H1 (cell line): Measurements from ENCODE around the gene BCAS4. TPM values are rescaled to one million over a fixed set of nuclear protein-coding genes. Genes with fewer than 3 reads are reported as not detected.

ENCODE experiments used
- CTCF ChIA-PET: fragments of 300-600 bp; sonication (Branson Sonifier 250); formaldehyde crosslinking; loops from one replicate; lab custom pipeline; 2021; ENCODE audit not compliant: partially characterized antibody; lab: Charles Lee
- POLR2A ChIA-PET: fragments of 300-600 bp; sonication (Branson Sonifier 250); formaldehyde crosslinking; loops from one replicate; lab custom pipeline; 2021; ENCODE audit warnings: inconsistent platforms; ENCODE audit not compliant: partially characterized antibody; lab: Charles Lee
- DNase-seq, 2 experiments: peaks; one replicate each; pipeline versions ENCODE4 v3.0.0 to v3.0.0-alpha.2; 2010 to 2022; ENCODE audit warnings: low spot score in 2 of 2, low read depth in 1 of 2, mixed read lengths in 1 of 2
- FAIRE-seq: peaks from 2 replicates; lab custom pipeline; 2011; peaks lifted over from hg19 to GRCh38; lab: Jason Lieb, UNC
- H2AFZ ChIP-seq: 2 replicates; pipeline ENCODE4 v1.8.1; 2012; ENCODE audit warnings: low read length, inconsistent platforms
- H2AK5ac ChIP-seq: 2 replicates; pipeline ENCODE4 v1.6.1; 2013; ENCODE audit warnings: low read depth, low read length
- H2BK120ac ChIP-seq: replicated peaks from 2 replicates; pipeline ENCODE3; 2013; ENCODE audit warnings: low read depth, low read length, inconsistent platforms
- H2BK12ac ChIP-seq: 2 replicates; pipeline ENCODE4 v1.6.1; 2013; ENCODE audit warnings: low read depth, low read length
- H2BK15ac ChIP-seq: 2 replicates; pipeline ENCODE4 v1.6.1; 2013; ENCODE audit warnings: low read length
- H2BK20ac ChIP-seq: 2 replicates; pipeline ENCODE4 v1.6.1; 2013; ENCODE audit warnings: low read length
- H2BK5ac ChIP-seq: 2 replicates; pipeline ENCODE4 v1.6.1; 2013; ENCODE audit warnings: low read depth, low read length
- H3K14ac ChIP-seq: 2 replicates; pipeline ENCODE4 v1.6.1; 2013; ENCODE audit warnings: inconsistent platforms; ENCODE audit not compliant: insufficient read length
- H3K18ac ChIP-seq: 2 replicates; pipeline ENCODE4 v1.6.1; 2013; ENCODE audit warnings: low read length; ENCODE audit errors: extremely low read depth
- H3K23ac ChIP-seq: 2 replicates; pipeline ENCODE4 v1.6.1; 2013; ENCODE audit warnings: inconsistent platforms; ENCODE audit not compliant: insufficient read length
- H3K23me2 ChIP-seq: 2 replicates; pipeline ENCODE4 v1.6.1; 2013; ENCODE audit warnings: low read depth, low read length
- H3K27ac ChIP-seq: 2 replicates; pipeline ENCODE4 v1.6.1; 2011; ENCODE audit warnings: low read depth, low read length, inconsistent platforms
- H3K27me3 ChIP-seq, 4 experiments: replicated peaks in 1 of 4; 1 replicate in 1 of 4; 2 replicates in 3 of 4; pipeline versions ENCODE4 v1.6.1 to v1.8.1; 2011 to 2013; ENCODE audit warnings: low read length in 3 of 4, mild to moderate bottlenecking in 3 of 4, inconsistent platforms in 2 of 4, mixed read lengths in 2 of 4, moderate library complexity in 1 of 4; ENCODE audit not compliant: control insufficient read depth in 3 of 4, insufficient read depth in 3 of 4; ENCODE audit errors: extremely low read depth in 1 of 4
- H3K36me3 ChIP-seq, 4 experiments: 2 replicates each; pipeline versions ENCODE4 v1.6.1 to v1.8.1; 2011 to 2013; ENCODE audit warnings: mild to moderate bottlenecking in 4 of 4, low read length in 3 of 4, moderate library complexity in 2 of 4, control low read depth in 1 of 4, inconsistent platforms in 1 of 4; ENCODE audit not compliant: insufficient read depth in 4 of 4, control insufficient read depth in 2 of 4
- H3K4ac ChIP-seq: replicated peaks from 2 replicates; pipeline ENCODE3; 2013; ENCODE audit warnings: low read length, low read depth, mixed read lengths, inconsistent platforms; ENCODE audit not compliant: insufficient read length
- H3K4me1 ChIP-seq, 4 experiments: replicated peaks in 1 of 4; 1 replicate in 1 of 4; 2 replicates in 3 of 4; pipeline versions ENCODE4 v1.6.1 to v1.8.1; 2011 to 2013; ENCODE audit warnings: low read length in 3 of 4, inconsistent platforms in 2 of 4, mixed read lengths in 1 of 4; ENCODE audit not compliant: insufficient read depth in 4 of 4, control insufficient read depth in 3 of 4
- H3K4me2 ChIP-seq, 2 experiments: 2 replicates each; pipeline versions ENCODE4 v1.6.1 to v1.8.1; 2011 to 2013; ENCODE audit warnings: low read depth in 2 of 2, low read length in 2 of 2, control low read depth in 1 of 2, inconsistent platforms in 1 of 2, mild to moderate bottlenecking in 1 of 2; ENCODE audit not compliant: insufficient read depth in 1 of 2
- H3K4me3 ChIP-seq, 4 experiments: fragments of 200-600, 300-600 bp in 1 of 4; sonication (generic), shearing (Covaris generic), sonication (Bioruptor Twin) in 1 of 4; 2 replicates each; pipeline versions ENCODE4 v1.5.1 to v1.8.1; 2011 to 2016; ENCODE audit warnings: low read length in 4 of 4, low read depth in 3 of 4, control low read depth in 2 of 4, inconsistent platforms in 2 of 4, mild to moderate bottlenecking in 2 of 4, mixed read lengths in 1 of 4, moderate library complexity in 1 of 4; ENCODE audit not compliant: insufficient read depth in 2 of 4; ENCODE audit errors: extremely low read depth in 1 of 4
- H3K56ac ChIP-seq: replicated peaks from 2 replicates; pipeline ENCODE3; 2013; ENCODE audit warnings: low read depth, mild to moderate bottlenecking, mixed read lengths, low read length, inconsistent platforms; ENCODE audit not compliant: insufficient read length
- H3K79me1 ChIP-seq: 2 replicates; pipeline ENCODE4 v1.6.1; 2013; ENCODE audit warnings: low read depth, low read length, control low read depth
- H3K79me2 ChIP-seq, 2 experiments: 2 replicates each; pipeline versions ENCODE4 v1.6.1 to v1.8.1; 2012 to 2013; ENCODE audit warnings: low read length in 2 of 2, mild to moderate bottlenecking in 2 of 2, inconsistent platforms in 1 of 2; ENCODE audit not compliant: insufficient read depth in 2 of 2, control insufficient read depth in 1 of 2
- H3K9ac ChIP-seq, 4 experiments: replicated peaks in 1 of 4; 1 replicate in 1 of 4; 2 replicates in 3 of 4; pipeline versions ENCODE4 v1.6.1 to v1.8.1; 2011 to 2013; ENCODE audit warnings: low read depth in 3 of 4, low read length in 3 of 4, control low read depth in 2 of 4, mild to moderate bottlenecking in 2 of 4, moderate library complexity in 2 of 4, inconsistent platforms in 1 of 4; ENCODE audit errors: extremely low read depth in 1 of 4
- H3K9me3 ChIP-seq, 2 experiments: 2 replicates each; pipeline versions ENCODE4 v1.6.1 to v1.8.1; 2012 to 2013; ENCODE audit warnings: mild to moderate bottlenecking in 2 of 2, moderate library complexity in 2 of 2, control low read depth in 1 of 2, inconsistent platforms in 1 of 2, low read depth in 1 of 2, low read length in 1 of 2, mixed read lengths in 1 of 2; ENCODE audit not compliant: insufficient read depth in 2 of 2
- H4K20me1 ChIP-seq, 2 experiments: replicated peaks in 1 of 2; 2 replicates each; pipeline versions ENCODE3 to v1.8.1; 2011 to 2013; ENCODE audit warnings: inconsistent platforms in 2 of 2, low read length in 2 of 2, mild to moderate bottlenecking in 1 of 2; ENCODE audit not compliant: insufficient read depth in 2 of 2, control insufficient read depth in 1 of 2
- H4K5ac ChIP-seq: 2 replicates; pipeline ENCODE4 v1.6.1; 2013; ENCODE audit warnings: low read length, low read depth, mixed read lengths, inconsistent platforms; ENCODE audit not compliant: insufficient read length
- H4K8ac ChIP-seq: 2 replicates; pipeline ENCODE4 v1.8.0; 2013; ENCODE audit warnings: mild to moderate bottlenecking, moderate library complexity, low read length, inconsistent platforms; ENCODE audit not compliant: insufficient read depth; ENCODE audit errors: extremely low read depth
- H4K91ac ChIP-seq: replicated peaks from 2 replicates; pipeline ENCODE3; 2013; ENCODE audit warnings: low read length, mixed read lengths, inconsistent platforms; ENCODE audit not compliant: insufficient read length
- ATF2 ChIP-seq: IDR thresholded peaks from 2 replicates; pipeline ENCODE4 v1.6.1; 2012; ENCODE audit warnings: low read length, inconsistent platforms
- ATF3 ChIP-seq: IDR thresholded peaks from 2 replicates; pipeline ENCODE4 v1.6.1; 2011; ENCODE audit warnings: low read depth, mild to moderate bottlenecking, low read length; ENCODE audit not compliant: insufficient read depth
- BACH1 ChIP-seq: IDR thresholded peaks from 2 replicates; pipeline ENCODE4 v1.6.1; 2012; ENCODE audit warnings: low read length, improper control_type of control experiment
- BRCA1 ChIP-seq: IDR thresholded peaks from 2 replicates; pipeline ENCODE4 v1.6.1; 2012; ENCODE audit warnings: low read depth, low read length, improper control_type of control experiment
- CHD2 ChIP-seq: IDR thresholded peaks from 2 replicates; pipeline ENCODE4 v1.6.1; 2012; ENCODE audit warnings: low read length, improper control_type of control experiment
- CTCF ChIP-seq, 3 experiments: IDR thresholded peaks; 1 replicate in 2 of 3; 2 replicates in 1 of 3; pipeline versions ENCODE4 v1.5.1 to v1.6.1; 2011; ENCODE audit warnings: low read length in 3 of 3, mild to moderate bottlenecking in 3 of 3, inconsistent platforms in 2 of 3, low read depth in 1 of 3, moderate library complexity in 1 of 3; ENCODE audit not compliant: insufficient read depth in 1 of 3; ENCODE audit errors: control extremely low read depth in 1 of 3
- RBBP5 ChIP-seq: IDR thresholded peaks from 2 replicates; pipeline ENCODE4 v1.7.1; 2012; ENCODE audit warnings: low read depth, mild to moderate bottlenecking, inconsistent platforms, low read length, moderate library complexity, borderline replicate concordance
- SRF ChIP-seq: IDR thresholded peaks from 2 replicates; pipeline ENCODE4 v1.6.1; 2011; ENCODE audit warnings: mild to moderate bottlenecking, low read depth, low read length, moderate library complexity
- TAF1 ChIP-seq: IDR thresholded peaks from 2 replicates; pipeline ENCODE4 v1.6.1; 2011; ENCODE audit warnings: mild to moderate bottlenecking, low read depth, low read length
- WGBS, 2 experiments: shearing (Covaris generic) in 1 of 2; methylation state at CpG; one replicate each; pipeline versions ENCODE4 v1.1.6 to v1.1.7; 2013 to 2015; ENCODE audit warnings: low lambda C conversion rate in 2 of 2, mixed read lengths in 2 of 2, inconsistent platforms in 1 of 2, low coverage in 1 of 2, missing lambda C conversion rate in 1 of 2; ENCODE audit not compliant: insufficient replicate concordance in 2 of 2, insufficient coverage in 1 of 2, insufficient read length in 1 of 2; ENCODE audit errors: extremely low coverage in 1 of 2, missing lambda C conversion rate in 1 of 2; 5-methylcytosine and 5-hydroxymethylcytosine counted together
- polyA plus RNA-seq, 7 experiments: library from polyadenylated mRNA; depleted of rRNA in 3 of 7; stranded (reverse) in 5 of 7; unstranded in 2 of 7; fragments of >200 nt in 5 of 7; fragments of 200-250 nt in 2 of 7; gene quantifications; 1 replicate in 5 of 7; 2 replicates in 1 of 7; 4 replicates in 1 of 7; pipeline versions ENCODE4 v1.2.1 to v1.2.3, GENCODE V29; 2011 to 2013; ENCODE audit warnings: missing spikeins in 2 of 7, mixed read lengths in 2 of 7
- total RNA-seq: library from RNA; stranded (reverse); fragmentation: NEBNext Ultra II Directional; extraction: Animal tissue kit (Norgen Biotek cat#: 25700); gene quantifications from 2 replicates; pipeline ENCODE4 v1.2.1, GENCODE V29; 2021

BCAS4 gene
- total and polyA plus RNA-seq, 2 of the 8 experiments (the other 6 are each of a cell fraction or from before 2014, with no cell fraction given): 21.2 to 23.6 TPM

- Histone ChIP-seq H4K8ac (no peak overlapping the region), H3K23ac (no peak overlapping the region), H3K4me3 (no peak overlapping the region), H2AFZ (no peak overlapping the region), H3K79me1 (no peaks in the 10 kb centered on the region), H3K4me1 (peaks cover 0 to 3% (median 1%) of the 10 kb centered on the region in 4 experiments; a peak in 2 of 7 replicates), H3K36me3 (no peaks in the 10 kb centered on the region), H3K9me3 (no peaks in the 10 kb centered on the region), H2BK120ac (no peak overlapping the region), H4K5ac (no peak overlapping the region), H3K14ac (no peak overlapping the region), H4K91ac (no peak overlapping the region), H3K79me2 (no peaks in the 10 kb centered on the region), H3K56ac (no peak overlapping the region), H2AK5ac (no peak overlapping the region), H3K4ac (no peak overlapping the region), H3K9ac (no peak overlapping the region), H2BK12ac (no peak overlapping the region), H2BK20ac (no peak overlapping the region), H2BK15ac (no peak overlapping the region), H3K23me2 (no peaks in the 10 kb centered on the region), H3K27me3 (no peaks in the 10 kb centered on the region), H3K18ac (no peak overlapping the region), H4K20me1 (peaks cover 0 to 2% of the 10 kb centered on the region in 2 experiments), H2BK5ac (no peak overlapping the region), H3K27ac (no peak overlapping the region), H3K4me2 (no peak overlapping the region)
- CTCF ChIA-PET: interaction anchor here (0.9 to 2.5 kb wide), 6 partner anchors 13 to 54 kb away, joined by 3 to 7 read pairs (median 4); partner anchors contain the start of gene BCAS4
- POLR2A ChIA-PET: interaction anchor here (0.8 kb wide), 1 partner anchor 13 kb away, joined by 3 read pairs; no protein-coding TSS in a partner anchor
- DNase-seq (no peak), FAIRE-seq (no peak)
- 86% methylated on average over 2 of the region's 2 CpGs; no CpG with 5 or more reads in 1 of the 2 experiments for WGBS, 2 experiments
- no peak for TF ChIP-seq ATF3
- no peak for TF ChIP-seq CHD2
- TF ChIP-seq BRCA1: no peak
- TF ChIP-seq BACH1: no peak
- no peak for TF ChIP-seq ATF2
- TF ChIP-seq TAF1: no peak
- TF ChIP-seq CTCF (IDR thresholded peaks at IDR 0.05; ENCODE audit: control extremely low read depth in 1 of 3, insufficient read depth in 1 of 3, low read depth in 1 of 3, low read length in 3 of 3): no peak
- no peak for TF ChIP-seq SRF
- TF ChIP-seq RBBP5: no peak
These were observed 31.3 kb downstream of the BCAS4 start for GRCh38 chr20:50826121-50826520.
